H1 (cell line): ENCODE data around the gene YWHAQ. TPM values are rescaled to one million over a fixed set of nuclear protein-coding genes. Genes with fewer than 3 reads are reported as not detected.

Source experiments
- CTCF ChIA-PET: fragments of 300-600 bp; sonication (Branson Sonifier 250); formaldehyde crosslinking; loops from one replicate; lab custom pipeline; 2021; ENCODE audit not compliant: partially characterized antibody; lab: Charles Lee
- POLR2A ChIA-PET: fragments of 300-600 bp; sonication (Branson Sonifier 250); formaldehyde crosslinking; loops from one replicate; lab custom pipeline; 2021; ENCODE audit warnings: inconsistent platforms; ENCODE audit not compliant: partially characterized antibody; lab: Charles Lee
- DNase-seq, 2 experiments: peaks; one replicate each; pipeline versions ENCODE4 v3.0.0 to v3.0.0-alpha.2; 2010 to 2022; ENCODE audit warnings: low spot score in 2 of 2, low read depth in 1 of 2, mixed read lengths in 1 of 2
- FAIRE-seq: peaks from 2 replicates; lab custom pipeline; 2011; peaks lifted over from hg19 to GRCh38; lab: Jason Lieb, UNC
- H2AFZ ChIP-seq: 2 replicates; pipeline ENCODE4 v1.8.1; 2012; ENCODE audit warnings: low read length, inconsistent platforms
- H2AK5ac ChIP-seq: 2 replicates; pipeline ENCODE4 v1.6.1; 2013; ENCODE audit warnings: low read depth, low read length
- H2BK120ac ChIP-seq: replicated peaks from 2 replicates; pipeline ENCODE3; 2013; ENCODE audit warnings: low read depth, low read length, inconsistent platforms
- H2BK12ac ChIP-seq: 2 replicates; pipeline ENCODE4 v1.6.1; 2013; ENCODE audit warnings: low read depth, low read length
- H2BK15ac ChIP-seq: 2 replicates; pipeline ENCODE4 v1.6.1; 2013; ENCODE audit warnings: low read length
- H2BK20ac ChIP-seq: 2 replicates; pipeline ENCODE4 v1.6.1; 2013; ENCODE audit warnings: low read length
- H2BK5ac ChIP-seq: 2 replicates; pipeline ENCODE4 v1.6.1; 2013; ENCODE audit warnings: low read depth, low read length
- H3K14ac ChIP-seq: 2 replicates; pipeline ENCODE4 v1.6.1; 2013; ENCODE audit warnings: inconsistent platforms; ENCODE audit not compliant: insufficient read length
- H3K18ac ChIP-seq: 2 replicates; pipeline ENCODE4 v1.6.1; 2013; ENCODE audit warnings: low read length; ENCODE audit errors: extremely low read depth
- H3K23ac ChIP-seq: 2 replicates; pipeline ENCODE4 v1.6.1; 2013; ENCODE audit warnings: inconsistent platforms; ENCODE audit not compliant: insufficient read length
- H3K23me2 ChIP-seq: 2 replicates; pipeline ENCODE4 v1.6.1; 2013; ENCODE audit warnings: low read depth, low read length
- H3K27ac ChIP-seq: 2 replicates; pipeline ENCODE4 v1.6.1; 2011; ENCODE audit warnings: low read depth, low read length, inconsistent platforms
- H3K27me3 ChIP-seq, 4 experiments: replicated peaks in 1 of 4; 1 replicate in 1 of 4; 2 replicates in 3 of 4; pipeline versions ENCODE4 v1.6.1 to v1.8.1; 2011 to 2013; ENCODE audit warnings: low read length in 3 of 4, mild to moderate bottlenecking in 3 of 4, inconsistent platforms in 2 of 4, mixed read lengths in 2 of 4, moderate library complexity in 1 of 4; ENCODE audit not compliant: control insufficient read depth in 3 of 4, insufficient read depth in 3 of 4; ENCODE audit errors: extremely low read depth in 1 of 4
- H3K36me3 ChIP-seq, 4 experiments: 2 replicates each; pipeline versions ENCODE4 v1.6.1 to v1.8.1; 2011 to 2013; ENCODE audit warnings: mild to moderate bottlenecking in 4 of 4, low read length in 3 of 4, moderate library complexity in 2 of 4, control low read depth in 1 of 4, inconsistent platforms in 1 of 4; ENCODE audit not compliant: insufficient read depth in 4 of 4, control insufficient read depth in 2 of 4
- H3K4ac ChIP-seq: replicated peaks from 2 replicates; pipeline ENCODE3; 2013; ENCODE audit warnings: low read length, low read depth, mixed read lengths, inconsistent platforms; ENCODE audit not compliant: insufficient read length
- H3K4me1 ChIP-seq, 4 experiments: replicated peaks in 1 of 4; 1 replicate in 1 of 4; 2 replicates in 3 of 4; pipeline versions ENCODE4 v1.6.1 to v1.8.1; 2011 to 2013; ENCODE audit warnings: low read length in 3 of 4, inconsistent platforms in 2 of 4, mixed read lengths in 1 of 4; ENCODE audit not compliant: insufficient read depth in 4 of 4, control insufficient read depth in 3 of 4
- H3K4me2 ChIP-seq, 2 experiments: 2 replicates each; pipeline versions ENCODE4 v1.6.1 to v1.8.1; 2011 to 2013; ENCODE audit warnings: low read depth in 2 of 2, low read length in 2 of 2, control low read depth in 1 of 2, inconsistent platforms in 1 of 2, mild to moderate bottlenecking in 1 of 2; ENCODE audit not compliant: insufficient read depth in 1 of 2
- H3K4me3 ChIP-seq, 4 experiments: fragments of 200-600, 300-600 bp in 1 of 4; sonication (generic), shearing (Covaris generic), sonication (Bioruptor Twin) in 1 of 4; 2 replicates each; pipeline versions ENCODE4 v1.5.1 to v1.8.1; 2011 to 2016; ENCODE audit warnings: low read length in 4 of 4, low read depth in 3 of 4, control low read depth in 2 of 4, inconsistent platforms in 2 of 4, mild to moderate bottlenecking in 2 of 4, mixed read lengths in 1 of 4, moderate library complexity in 1 of 4; ENCODE audit not compliant: insufficient read depth in 2 of 4; ENCODE audit errors: extremely low read depth in 1 of 4
- H3K56ac ChIP-seq: replicated peaks from 2 replicates; pipeline ENCODE3; 2013; ENCODE audit warnings: low read depth, mild to moderate bottlenecking, mixed read lengths, low read length, inconsistent platforms; ENCODE audit not compliant: insufficient read length
- H3K79me1 ChIP-seq: 2 replicates; pipeline ENCODE4 v1.6.1; 2013; ENCODE audit warnings: low read depth, low read length, control low read depth
- H3K79me2 ChIP-seq, 2 experiments: 2 replicates each; pipeline versions ENCODE4 v1.6.1 to v1.8.1; 2012 to 2013; ENCODE audit warnings: low read length in 2 of 2, mild to moderate bottlenecking in 2 of 2, inconsistent platforms in 1 of 2; ENCODE audit not compliant: insufficient read depth in 2 of 2, control insufficient read depth in 1 of 2
- H3K9ac ChIP-seq, 4 experiments: replicated peaks in 1 of 4; 1 replicate in 1 of 4; 2 replicates in 3 of 4; pipeline versions ENCODE4 v1.6.1 to v1.8.1; 2011 to 2013; ENCODE audit warnings: low read depth in 3 of 4, low read length in 3 of 4, control low read depth in 2 of 4, mild to moderate bottlenecking in 2 of 4, moderate library complexity in 2 of 4, inconsistent platforms in 1 of 4; ENCODE audit errors: extremely low read depth in 1 of 4
- H3K9me3 ChIP-seq, 2 experiments: 2 replicates each; pipeline versions ENCODE4 v1.6.1 to v1.8.1; 2012 to 2013; ENCODE audit warnings: mild to moderate bottlenecking in 2 of 2, moderate library complexity in 2 of 2, control low read depth in 1 of 2, inconsistent platforms in 1 of 2, low read depth in 1 of 2, low read length in 1 of 2, mixed read lengths in 1 of 2; ENCODE audit not compliant: insufficient read depth in 2 of 2
- H4K20me1 ChIP-seq, 2 experiments: replicated peaks in 1 of 2; 2 replicates each; pipeline versions ENCODE3 to v1.8.1; 2011 to 2013; ENCODE audit warnings: inconsistent platforms in 2 of 2, low read length in 2 of 2, mild to moderate bottlenecking in 1 of 2; ENCODE audit not compliant: insufficient read depth in 2 of 2, control insufficient read depth in 1 of 2
- H4K5ac ChIP-seq: 2 replicates; pipeline ENCODE4 v1.6.1; 2013; ENCODE audit warnings: low read length, low read depth, mixed read lengths, inconsistent platforms; ENCODE audit not compliant: insufficient read length
- H4K8ac ChIP-seq: 2 replicates; pipeline ENCODE4 v1.8.0; 2013; ENCODE audit warnings: mild to moderate bottlenecking, moderate library complexity, low read length, inconsistent platforms; ENCODE audit not compliant: insufficient read depth; ENCODE audit errors: extremely low read depth
- H4K91ac ChIP-seq: replicated peaks from 2 replicates; pipeline ENCODE3; 2013; ENCODE audit warnings: low read length, mixed read lengths, inconsistent platforms; ENCODE audit not compliant: insufficient read length
- BRCA1 ChIP-seq: IDR thresholded peaks from 2 replicates; pipeline ENCODE4 v1.6.1; 2012; ENCODE audit warnings: low read depth, low read length, improper control_type of control experiment
- CBX8 ChIP-seq: fragments of 300-800, 300-1000 bp; sonication (generic); IDR thresholded peaks from 2 replicates; pipeline ENCODE4 v1.7.1; 2016; ENCODE audit warnings: low read depth, low read length, borderline replicate concordance
- CHD2 ChIP-seq: IDR thresholded peaks from 2 replicates; pipeline ENCODE4 v1.6.1; 2012; ENCODE audit warnings: low read length, improper control_type of control experiment
- CTBP2 ChIP-seq: IDR thresholded peaks from 2 replicates; pipeline ENCODE4 v1.7.0; 2011; ENCODE audit warnings: borderline replicate concordance, mild to moderate bottlenecking, moderate library complexity, mixed read lengths, low read length; ENCODE audit not compliant: insufficient read depth, insufficient read length
- FOSL1 ChIP-seq: IDR thresholded peaks from 2 replicates; pipeline ENCODE4 v1.6.1; 2011; ENCODE audit warnings: mild to moderate bottlenecking, low read depth, low read length, moderate library complexity; ENCODE audit not compliant: insufficient read depth
- JUND ChIP-seq: IDR thresholded peaks from 2 replicates; pipeline ENCODE4 v1.6.1; 2011; ENCODE audit warnings: mild to moderate bottlenecking, improper control_type of control experiment, low read length
- NRF1 ChIP-seq: IDR thresholded peaks from 2 replicates; pipeline ENCODE4 v1.6.1; 2011; ENCODE audit warnings: mild to moderate bottlenecking, low read depth, low read length, improper control_type of control experiment
- SIRT6 ChIP-seq: IDR thresholded peaks from one replicate; pipeline ENCODE4 v1.7.1; 2012; ENCODE audit warnings: low read length, inconsistent platforms
- SIX5 ChIP-seq: IDR thresholded peaks from 2 replicates; pipeline ENCODE4 v1.6.1; 2011; ENCODE audit warnings: mild to moderate bottlenecking, low read depth, low read length
- SP2 ChIP-seq: IDR thresholded peaks from 2 replicates; pipeline ENCODE4 v1.6.1; 2012; ENCODE audit warnings: mild to moderate bottlenecking, low read length, inconsistent platforms
- SP4 ChIP-seq: IDR thresholded peaks from 2 replicates; pipeline ENCODE4 v1.6.1; 2012; ENCODE audit warnings: low read length, inconsistent platforms
- SRF ChIP-seq: IDR thresholded peaks from 2 replicates; pipeline ENCODE4 v1.6.1; 2011; ENCODE audit warnings: mild to moderate bottlenecking, low read depth, low read length, moderate library complexity
- TAF7 ChIP-seq: optimal IDR thresholded peaks from 2 replicates; pipeline ENCODE3; 2011; ENCODE audit warnings: low read depth, mild to moderate bottlenecking, inconsistent platforms, low read length, moderate library complexity, borderline replicate concordance
- TEAD4 ChIP-seq: IDR thresholded peaks from 2 replicates; pipeline ENCODE4 v1.6.1; 2012; ENCODE audit warnings: low read depth, low read length, inconsistent platforms, mixed read lengths
- WGBS, 2 experiments: shearing (Covaris generic) in 1 of 2; methylation state at CpG; one replicate each; pipeline versions ENCODE4 v1.1.6 to v1.1.7; 2013 to 2015; ENCODE audit warnings: low lambda C conversion rate in 2 of 2, mixed read lengths in 2 of 2, inconsistent platforms in 1 of 2, low coverage in 1 of 2, missing lambda C conversion rate in 1 of 2; ENCODE audit not compliant: insufficient replicate concordance in 2 of 2, insufficient coverage in 1 of 2, insufficient read length in 1 of 2; ENCODE audit errors: extremely low coverage in 1 of 2, missing lambda C conversion rate in 1 of 2; 5-methylcytosine and 5-hydroxymethylcytosine counted together
- polyA plus RNA-seq, 7 experiments: library from polyadenylated mRNA; depleted of rRNA in 3 of 7; stranded (reverse) in 5 of 7; unstranded in 2 of 7; fragments of >200 nt in 5 of 7; fragments of 200-250 nt in 2 of 7; gene quantifications; 1 replicate in 5 of 7; 2 replicates in 1 of 7; 4 replicates in 1 of 7; pipeline versions ENCODE4 v1.2.1 to v1.2.3, GENCODE V29; 2011 to 2013; ENCODE audit warnings: missing spikeins in 2 of 7, mixed read lengths in 2 of 7
- total RNA-seq: library from RNA; stranded (reverse); fragmentation: NEBNext Ultra II Directional; extraction: Animal tissue kit (Norgen Biotek cat#: 25700); gene quantifications from 2 replicates; pipeline ENCODE4 v1.2.1, GENCODE V29; 2021

Gene YWHAQ
- total and polyA plus RNA-seq, 2 of the 8 experiments (the other 6 are each of a cell fraction or from before 2014, with no cell fraction given): 244 to 480 TPM

DNA sequence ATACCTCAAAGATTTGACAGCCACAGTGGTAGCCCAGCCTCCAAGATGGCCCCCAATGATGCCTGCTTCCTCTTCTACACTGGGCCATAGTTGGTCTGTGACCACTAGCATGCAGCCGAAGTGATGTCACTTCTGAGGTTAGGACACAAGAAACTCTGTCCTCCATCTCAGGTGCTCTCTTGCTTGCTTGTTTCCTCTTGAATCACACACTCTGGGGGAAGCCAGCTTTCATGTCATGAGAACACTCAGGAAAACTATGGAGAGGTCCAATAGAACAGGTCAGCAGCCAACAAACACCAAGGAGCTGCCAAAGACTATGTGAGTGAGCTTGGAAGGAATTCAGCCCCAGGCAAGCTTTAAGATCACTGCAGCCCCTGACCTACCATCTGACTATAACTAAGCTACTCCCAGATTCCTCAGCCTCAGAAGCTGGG, 71.8 kb downstream of the YWHAQ start:
- Histone ChIP-seq H2BK20ac (no peak overlapping the region), H3K9ac (no peak overlapping the region), H3K56ac (no peak overlapping the region), H3K18ac (no peak overlapping the region), H3K9me3 (no peaks in the 10 kb centered on the region), H3K4me1 (peaks cover 0 to 3% (median 0%) of the 10 kb centered on the region in 4 experiments; a peak in 1 of 7 replicates), H2BK5ac (no peak overlapping the region), H2BK15ac (no peak overlapping the region), H4K20me1 (peaks cover 0 to 2% of the 10 kb centered on the region in 2 experiments), H2AK5ac (no peak overlapping the region), H3K36me3 (no peaks in the 10 kb centered on the region), H3K14ac (no peak overlapping the region), H3K23ac (no peak overlapping the region), H4K8ac (no peak overlapping the region), H4K91ac (no peak overlapping the region), H4K5ac (no peak overlapping the region), H3K27ac (no peak overlapping the region), H3K23me2 (peaks cover 6% of the 10 kb centered on the region), H3K27me3 (no peaks in the 10 kb centered on the region), H3K79me2 (peaks cover 3 to 18% of the 10 kb centered on the region in 2 experiments; a peak in 3 of 4 replicates), H3K4ac (peak overlapping the region; percentile 67), H2BK120ac (no peak overlapping the region), H2BK12ac (no peak overlapping the region), H3K79me1 (no peaks in the 10 kb centered on the region), H3K4me2 (no peak overlapping the region), H2AFZ (no peak overlapping the region), H3K4me3 (no peak overlapping the region)
- FAIRE-seq (no peak), DNase-seq (no peak)
- TF ChIP-seq TAF7 (no peak), CBX8 (no peak), FOSL1 (no peak), BRCA1 (no peak), SIX5 (no peak), CHD2 (no peak), SRF (no peak), TEAD4 (no peak), SP2 (no peak), JUND (no peak), NRF1 (no peak), SP4 (no peak), SIRT6 (no peak), CTBP2 (no peak)
- WGBS, 2 experiments: 96% methylated on average over 1 of the region's 1 CpG; no CpG with 5 or more reads in 1 of the 2 experiments
- CTCF ChIA-PET: interaction anchor here (1.5 kb wide), 1 partner anchor 211 kb away, joined by 3 read pairs; no protein-coding TSS in a partner anchor
- POLR2A ChIA-PET: interaction anchor here (1.0 to 1.8 kb wide), 2 partner anchors 70 to 72 kb away, joined by 3 to 4 read pairs; partner anchors contain the start of gene YWHAQ
